Endothelial cell of umbilical vein (primary cell): ENCODE measurements around the gene FAM217A. TPM values are rescaled to one million over a fixed set of nuclear protein-coding genes. Genes with fewer than 3 reads are reported as not detected.

ENCODE experiments used
- BruUV-seq: library from RNA; stranded (reverse); fragments of 400-500 nt; replicated peaks from 2 replicates; lab custom pipeline; 2021; lab: Mats Ljungman, UMichigan
- CTCF ChIA-PET: fragments of 300-600, 350-600 bp; sonication (Branson Sonifier 250); formaldehyde crosslinking; loops from one replicate; lab custom pipeline; 2021; ENCODE audit warnings: antibody characterized with exemption, inconsistent platforms; lab: Charles Lee
- POLR2A ChIA-PET: fragments of 300-600, 350-600 bp; sonication (Branson Sonifier 250); formaldehyde crosslinking; loops from one replicate; lab custom pipeline; 2021; ENCODE audit warnings: antibody characterized with exemption, inconsistent platforms; lab: Charles Lee
- DNase-seq: peaks from one replicate; pipeline ENCODE4 v3.0.0-alpha.2; 2011; ENCODE audit warnings: low read depth, low spot score
- FAIRE-seq: peaks from 2 replicates; lab custom pipeline; 2011; peaks lifted over from hg19 to GRCh38; lab: Jason Lieb, UNC
- H2AFZ ChIP-seq: 2 replicates; pipeline ENCODE4 v1.6.0; 2012; ENCODE audit warnings: low read depth, low read length, control low read depth, inconsistent platforms
- H3K27ac ChIP-seq: 2 replicates; pipeline ENCODE4 v1.5.1; 2011; ENCODE audit warnings: low read depth, mild to moderate bottlenecking, control low read depth, low read length, moderate library complexity; ENCODE audit not compliant: insufficient read depth
- H3K27me3 ChIP-seq, 2 experiments: 2 replicates each; pipeline versions ENCODE4 v1.6.0 to v1.6.1; 2011; ENCODE audit warnings: low read length in 2 of 2, mixed read lengths in 1 of 2; ENCODE audit not compliant: control insufficient read depth in 2 of 2, insufficient read depth in 2 of 2
- H3K36me3 ChIP-seq, 2 experiments: 2 replicates in 1 of 2; 3 replicates in 1 of 2; pipeline ENCODE4 v1.5.1; 2011; ENCODE audit warnings: low read length in 2 of 2, mild to moderate bottlenecking in 1 of 2, moderate library complexity in 1 of 2; ENCODE audit not compliant: control insufficient read depth in 2 of 2, insufficient read depth in 2 of 2; ENCODE audit errors: extremely low read depth in 1 of 2
- H3K4me1 ChIP-seq: 3 replicates; pipeline ENCODE4 v1.5.1; 2011; ENCODE audit warnings: mild to moderate bottlenecking, low read length; ENCODE audit not compliant: control insufficient read depth, insufficient read depth; ENCODE audit errors: extremely low read depth
- H3K4me2 ChIP-seq: 2 replicates; pipeline ENCODE4 v1.6.1; 2011; ENCODE audit warnings: low read length, control low read depth, mixed read lengths; ENCODE audit not compliant: insufficient read depth
- H3K4me3 ChIP-seq, 3 experiments: fragments of 200-600 bp in 1 of 3; sonication (generic), shearing (Covaris generic) in 1 of 3; replicated peaks in 1 of 3; 2 replicates each; pipeline ENCODE4 v1.5.1; 2011 to 2016; ENCODE audit warnings: control low read depth in 3 of 3, low read length in 3 of 3, mild to moderate bottlenecking in 2 of 3, inconsistent platforms in 1 of 3, low read depth in 1 of 3, moderate library complexity in 1 of 3; ENCODE audit not compliant: insufficient read depth in 1 of 3
- H3K79me2 ChIP-seq: 2 replicates; pipeline ENCODE4 v1.6.0; 2012; ENCODE audit warnings: low read length, inconsistent platforms; ENCODE audit not compliant: control insufficient read depth, insufficient read depth
- H3K9ac ChIP-seq: replicated peaks from 2 replicates; pipeline ENCODE3; 2011; ENCODE audit warnings: low read length, control low read depth; ENCODE audit not compliant: insufficient read depth; ENCODE audit errors: extremely low read depth
- H3K9me1 ChIP-seq: replicated peaks from 3 replicates; pipeline ENCODE4 v1.6.0; 2011; ENCODE audit warnings: mild to moderate bottlenecking, low read length; ENCODE audit not compliant: control insufficient read depth, insufficient read depth; ENCODE audit errors: extremely low read depth
- H3K9me3 ChIP-seq: replicated peaks from 2 replicates; pipeline ENCODE4 v1.5.1; 2012; ENCODE audit warnings: low read length, inconsistent platforms; ENCODE audit not compliant: control insufficient read depth, insufficient read depth
- H4K20me1 ChIP-seq: replicated peaks from 2 replicates; pipeline ENCODE3; 2011; ENCODE audit warnings: mild to moderate bottlenecking, low read length; ENCODE audit not compliant: control insufficient read depth, insufficient read depth; ENCODE audit errors: extremely low read depth
- EZH2 ChIP-seq: IDR thresholded peaks from 2 replicates; pipeline ENCODE4 v1.6.1; 2012; ENCODE audit warnings: borderline replicate concordance, low read depth, mild to moderate bottlenecking, moderate library complexity, low read length, inconsistent platforms; ENCODE audit not compliant: severe bottlenecking
- FOS ChIP-seq: IDR thresholded peaks from 2 replicates; pipeline ENCODE4 v1.6.1; 2011; ENCODE audit warnings: mild to moderate bottlenecking, low read length, moderate library complexity, borderline replicate concordance; ENCODE audit not compliant: insufficient read depth
- GATA2 ChIP-seq: IDR thresholded peaks from 2 replicates; pipeline ENCODE4 v1.7.0; 2011; ENCODE audit warnings: low read depth, mild to moderate bottlenecking, moderate library complexity, mixed read lengths, low read length; ENCODE audit not compliant: insufficient read length, insufficient read depth
- JUN ChIP-seq: IDR thresholded peaks from 2 replicates; pipeline ENCODE4 v1.6.1; 2011; ENCODE audit warnings: borderline replicate concordance, low read depth; ENCODE audit not compliant: insufficient read length, insufficient read depth
- MYC ChIP-seq: IDR thresholded peaks from one replicate; pipeline ENCODE4 v1.6.1; 2011; ENCODE audit warnings: mild to moderate bottlenecking, low read depth, low read length
- POLR2A ChIP-seq: IDR thresholded peaks from 2 replicates; pipeline ENCODE4 v1.6.1; 2012; ENCODE audit warnings: low read depth, mild to moderate bottlenecking, control low read depth, low read length
- POLR2AphosphoS5 ChIP-seq: IDR thresholded peaks from 2 replicates; pipeline ENCODE4 v1.6.1; 2012; ENCODE audit warnings: low read depth, mild to moderate bottlenecking, control low read depth, low read length, moderate library complexity; ENCODE audit not compliant: insufficient read depth
- dilution Hi-C: fragments of 300-500 bp; cut with MboI; formaldehyde crosslinking; loops from one replicate; pipeline ENCODE4 v1.15.0; 2019; ENCODE audit warnings: low sequenced_read_pairs; ENCODE audit not compliant: extremely low pct_ligation_motif_present
- intact Hi-C: fragments of 100-400 bp; cut with micrococcal nuclease; formaldehyde crosslinking; loops from one replicate; pipeline ENCODE4 v1.10.0; 2022
- polyA plus RNA-seq, 4 experiments: library from polyadenylated mRNA; depleted of rRNA in 3 of 4; stranded (reverse) in 3 of 4; unstranded in 1 of 4; fragments of >200 nt; gene quantifications; 2 replicates each; pipeline versions ENCODE4 v1.2.1 to v1.2.3, GENCODE V29; 2011 to 2012; ENCODE audit warnings: missing spikeins in 1 of 4
- total RNA-seq: library from RNA; stranded (reverse); gene quantifications from 2 replicates; pipeline ENCODE4 v1.2.3, GENCODE V29; 2021
- TF ChIP-seq, protein P1 (sequence below): IDR thresholded peaks from 2 replicates; pipeline ENCODE4 v1.6.1; 2011; ENCODE audit not compliant: insufficient read depth, insufficient read length

FAM217A gene
- total and polyA plus RNA-seq, 2 donors (not counting 3 experiments of a cell fraction or from before 2014, with no cell fraction given) = not detected

DNA sequence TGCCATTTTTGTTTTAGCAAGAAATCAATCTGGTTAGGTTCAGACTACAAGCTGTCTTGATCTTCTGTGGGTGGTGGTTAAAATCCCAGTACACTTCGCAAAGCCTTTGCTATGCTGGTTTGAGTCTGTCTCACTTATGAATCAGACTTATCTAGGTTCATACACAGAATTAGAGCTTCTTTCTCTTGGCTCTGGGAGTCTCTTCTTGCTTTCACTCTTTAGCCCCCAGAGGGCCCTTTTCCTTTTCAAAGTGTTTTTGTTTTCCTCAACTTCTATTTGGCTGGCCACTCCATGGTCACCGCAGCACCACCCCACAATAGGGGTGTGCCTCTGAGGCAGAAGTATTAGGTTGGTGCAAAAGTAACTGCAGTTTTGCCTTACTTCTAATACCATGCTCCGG lies 35.2 kb upstream of the FAM217A start:
- BruUV-seq = no TSS peak
- TF ChIP-seq POLR2AphosphoS5 = no peak
- TF ChIP-seq POLR2A = no peak
- no peak for TF ChIP-seq GATA2
- no peak for TF ChIP-seq EZH2
- H3K27me3 ChIP-seq = no peaks in the 10 kb centered on the region
- no peak overlapping the region for H3K9ac ChIP-seq
- dilution Hi-C loops (no loop called here), intact Hi-C loops (no loop called here)
- H2AFZ ChIP-seq = no peak overlapping the region
- no peaks in the 10 kb centered on the region for H3K79me2 ChIP-seq
- no peak overlapping the region for H3K4me2 ChIP-seq
- H3K4me3 ChIP-seq = no peak overlapping the region
- H3K9me1 ChIP-seq = no peaks in the 10 kb centered on the region
- ChIA-PET CTCF (interaction anchor here (1.7 kb wide), 1 partner anchor 14 kb away, joined by 4 read pairs; no protein-coding TSS in a partner anchor), POLR2A (no interaction called here)
- H3K36me3 ChIP-seq = peaks cover 10 to 12% of the 10 kb centered on the region in 2 experiments
- no peak for DNase-seq
- no peaks in the 10 kb centered on the region for H4K20me1 ChIP-seq
- H3K27ac ChIP-seq = no peak overlapping the region
- FAIRE-seq = no peak
- no peaks in the 10 kb centered on the region for H3K9me3 ChIP-seq
- H3K4me1 ChIP-seq = peaks cover 8% of the 10 kb centered on the region

GRCh38 chr6:4113649-4114048 lies 34.7 kb upstream of the FAM217A start:
- H2AFZ ChIP-seq = no peak overlapping the region
- FAIRE-seq = no peak
- H3K27ac ChIP-seq = no peak overlapping the region
- H3K9me1 ChIP-seq = no peaks in the 10 kb centered on the region
- CTCF ChIA-PET = interaction anchor here (1.7 kb wide), 1 partner anchor 14 kb away, joined by 4 read pairs; no protein-coding TSS in a partner anchor
- no peaks in the 10 kb centered on the region for H3K27me3 ChIP-seq
- no peak overlapping the region for H3K9ac ChIP-seq
- peaks cover 9 to 11% of the 10 kb centered on the region in 2 experiments for H3K36me3 ChIP-seq
- H3K9me3 ChIP-seq = no peaks in the 10 kb centered on the region
- H3K4me2 ChIP-seq = no peak overlapping the region
- DNase-seq = no peak
- POLR2A ChIA-PET = no interaction called here
- H3K4me1 ChIP-seq = peaks cover 8% of the 10 kb centered on the region
- H4K20me1 ChIP-seq = no peaks in the 10 kb centered on the region
- TF ChIP-seq JUN (no peak), FOS (no peak), POLR2A (no peak), POLR2AphosphoS5 (no peak), MYC (no peak), EZH2 (no peak), GATA2 (no peak)
- TF ChIP-seq, protein P1, sequence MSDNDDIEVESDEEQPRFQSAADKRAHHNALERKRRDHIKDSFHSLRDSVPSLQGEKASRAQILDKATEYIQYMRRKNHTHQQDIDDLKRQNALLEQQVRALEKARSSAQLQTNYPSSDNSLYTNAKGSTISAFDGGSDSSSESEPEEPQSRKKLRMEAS = no peak
- H3K4me3 ChIP-seq = no peak overlapping the region
- no peaks in the 10 kb centered on the region for H3K79me2 ChIP-seq
- no TSS peak for BruUV-seq
- dilution Hi-C loops = no loop called here
- intact Hi-C loops = no loop called here
